Measurements from ENCODE around the gene ATXN2L.

Gene ATXN2L

GRCh38 chr16:28872952-28873351 is 50.2 kb downstream of the ATXN2L start:
- no peaks in the 10 kb centered on the region for H3K4me1 ChIP-seq (ENCODE audit: control insufficient read depth, insufficient read depth, low read length)
- no peaks in the 10 kb centered on the region for H3K9me3 ChIP-seq (ENCODE audit: control insufficient read depth, insufficient read depth, low read length)
- DNase-seq (ENCODE audit: low read depth, low spot score) = no peak
- H3K36me3 ChIP-seq (ENCODE audit: control insufficient read depth, insufficient read depth, low read length) = peaks cover 27% of the 10 kb centered on the region
- H3K4me3 ChIP-seq (ENCODE audit: low read length) = no peak overlapping the region
- WGBS (ENCODE audit: insufficient coverage, insufficient read length) = no CpG with 5 or more reads among the region's 15 CpGs
- no peaks in the 10 kb centered on the region for H3K27me3 ChIP-seq (ENCODE audit: control insufficient read depth, insufficient read depth, low read length)
- no peak overlapping the region for H3K27ac ChIP-seq (ENCODE audit: low read length)

GRCh38 chr16:28873543-28874201 is 50.9 kb downstream of the ATXN2L start:
- Histone ChIP-seq H3K27ac (ENCODE audit: low read length) (no peak overlapping the region), H3K4me1 (ENCODE audit: control insufficient read depth, insufficient read depth, low read length) (no peaks in the 10 kb centered on the region), H3K4me3 (ENCODE audit: low read length) (no peak overlapping the region), H3K36me3 (ENCODE audit: control insufficient read depth, insufficient read depth, low read length) (peaks cover 27% of the 10 kb centered on the region), H3K27me3 (ENCODE audit: control insufficient read depth, insufficient read depth, low read length) (no peaks in the 10 kb centered on the region), H3K9me3 (ENCODE audit: control insufficient read depth, insufficient read depth, low read length) (no peaks in the 10 kb centered on the region)
- WGBS (ENCODE audit: insufficient coverage, insufficient read length) = no CpG with 5 or more reads among the region's 18 CpGs
- DNase-seq (ENCODE audit: low read depth, low spot score) = no peak

- no peaks in the 10 kb centered on the region for H3K4me1 ChIP-seq (ENCODE audit: control insufficient read depth, insufficient read depth, low read length)
- H3K36me3 ChIP-seq (ENCODE audit: control insufficient read depth, insufficient read depth, low read length) = peaks cover 20% of the 10 kb centered on the region
- DNase-seq (ENCODE audit: low read depth, low spot score) = no peak
- no CpG with 5 or more reads among the region's 6 CpGs for WGBS (ENCODE audit: insufficient coverage, insufficient read length)
- H3K27me3 ChIP-seq (ENCODE audit: control insufficient read depth, insufficient read depth, low read length) = no peaks in the 10 kb centered on the region
- H3K27ac ChIP-seq (ENCODE audit: low read length) = no peak overlapping the region
- H3K4me3 ChIP-seq (ENCODE audit: low read length) = no peak overlapping the region
- no peaks in the 10 kb centered on the region for H3K9me3 ChIP-seq (ENCODE audit: control insufficient read depth, insufficient read depth, low read length)
These were observed 51.6 kb downstream of the ATXN2L start for GRCh38 chr16:28874406-28874805.

DNA sequence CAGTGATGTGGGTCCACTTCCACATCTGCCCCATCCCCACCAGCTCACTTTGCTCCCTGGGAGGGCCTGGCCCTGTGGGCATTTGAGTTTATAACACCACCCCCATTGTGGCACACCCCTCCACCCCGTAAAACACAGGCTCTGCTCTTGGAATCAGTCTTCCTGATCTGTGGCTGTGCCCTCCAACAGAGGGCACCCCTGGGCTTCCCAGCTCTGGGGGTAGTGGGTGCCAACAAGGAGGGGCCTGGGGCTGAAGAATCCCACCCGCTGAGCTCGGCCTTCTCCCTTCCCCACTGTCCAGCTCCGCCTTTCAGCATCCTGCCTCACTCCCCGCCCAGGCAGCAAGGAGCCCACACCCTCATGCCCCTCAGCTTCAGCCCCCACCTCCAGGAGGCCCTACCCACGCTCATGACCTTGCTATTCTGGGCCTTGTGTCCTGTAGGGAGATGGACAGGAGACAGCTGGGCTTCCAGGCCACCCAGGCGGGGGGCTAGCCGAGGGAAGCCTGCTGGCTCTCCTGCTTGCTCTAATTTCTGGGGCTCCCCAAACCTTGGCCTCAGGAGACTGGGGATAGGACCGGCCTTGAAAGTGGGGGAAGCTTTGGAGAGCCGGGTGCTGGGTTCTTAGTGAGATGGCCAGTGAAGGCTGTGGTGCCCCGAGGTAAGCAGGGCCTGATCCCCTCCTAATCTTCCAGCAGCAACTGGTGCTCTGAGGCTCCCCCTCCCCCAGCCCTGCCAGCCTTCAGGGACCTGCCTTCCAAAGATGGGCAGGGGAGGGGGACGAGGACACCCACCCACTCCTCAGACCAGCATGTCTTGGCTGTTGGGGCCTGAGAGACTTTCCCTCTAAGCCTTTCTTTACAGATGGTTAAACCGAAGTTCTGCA is 52.6 kb downstream of the ATXN2L start:
- no CpG with 5 or more reads among the region's 13 CpGs for WGBS (ENCODE audit: insufficient coverage, insufficient read length)
- Histone ChIP-seq H3K9me3 (ENCODE audit: control insufficient read depth, insufficient read depth, low read length) (no peaks in the 10 kb centered on the region), H3K27ac (ENCODE audit: low read length) (no peak overlapping the region), H3K36me3 (ENCODE audit: control insufficient read depth, insufficient read depth, low read length) (peaks cover 13% of the 10 kb centered on the region), H3K27me3 (ENCODE audit: control insufficient read depth, insufficient read depth, low read length) (no peaks in the 10 kb centered on the region), H3K4me1 (ENCODE audit: control insufficient read depth, insufficient read depth, low read length) (no peaks in the 10 kb centered on the region), H3K4me3 (ENCODE audit: low read length) (no peak overlapping the region)
- DNase-seq (ENCODE audit: low read depth, low spot score) = no peak

DNA sequence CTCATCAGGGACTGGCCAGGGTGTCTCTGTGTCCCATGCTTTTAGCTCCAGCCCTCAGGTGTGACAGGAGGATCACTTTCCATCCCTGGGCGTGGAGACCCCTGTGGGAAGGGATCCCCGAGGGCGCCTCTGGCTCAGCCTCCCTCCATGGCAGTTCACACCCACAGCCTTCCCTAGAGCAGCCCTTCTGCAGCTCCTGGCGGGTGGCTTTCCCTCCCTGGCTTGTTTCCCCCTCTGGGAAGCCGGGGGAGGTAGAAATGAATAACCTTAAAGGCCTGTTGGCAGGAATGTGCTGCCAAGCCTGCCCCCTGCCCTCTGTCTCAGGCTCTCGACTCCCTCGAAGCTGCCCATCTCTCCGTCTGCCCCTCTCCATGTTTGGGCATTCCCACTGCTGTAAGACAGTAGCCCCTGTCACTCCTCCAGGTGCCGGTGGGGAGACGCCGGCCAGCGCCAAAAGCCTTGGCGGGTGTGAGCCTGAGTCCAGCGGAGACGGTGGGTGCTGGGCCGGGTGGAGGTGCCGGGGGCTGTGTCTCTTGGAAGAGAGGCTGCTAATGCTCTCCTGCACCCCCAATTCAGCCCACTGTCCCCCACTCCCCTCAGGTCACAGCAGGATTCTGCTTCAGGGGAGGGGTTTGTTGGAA is 53.3 kb downstream of the ATXN2L start:
- peaks cover 3% of the 10 kb centered on the region; the same call in 1 of the 2 replicates for H3K4me1 ChIP-seq (ENCODE audit: control insufficient read depth, insufficient read depth, low read length)
- WGBS (ENCODE audit: insufficient coverage, insufficient read length) = no CpG with 5 or more reads among the region's 17 CpGs
- H3K9me3 ChIP-seq (ENCODE audit: control insufficient read depth, insufficient read depth, low read length) = no peaks in the 10 kb centered on the region
- no peak for DNase-seq (ENCODE audit: low read depth, low spot score)
- no peak overlapping the region for H3K27ac ChIP-seq (ENCODE audit: low read length)
- H3K27me3 ChIP-seq (ENCODE audit: control insufficient read depth, insufficient read depth, low read length) = no peaks in the 10 kb centered on the region
- H3K4me3 ChIP-seq (ENCODE audit: low read length) = no peak overlapping the region
- peaks cover 13% of the 10 kb centered on the region for H3K36me3 ChIP-seq (ENCODE audit: control insufficient read depth, insufficient read depth, low read length)

DNA sequence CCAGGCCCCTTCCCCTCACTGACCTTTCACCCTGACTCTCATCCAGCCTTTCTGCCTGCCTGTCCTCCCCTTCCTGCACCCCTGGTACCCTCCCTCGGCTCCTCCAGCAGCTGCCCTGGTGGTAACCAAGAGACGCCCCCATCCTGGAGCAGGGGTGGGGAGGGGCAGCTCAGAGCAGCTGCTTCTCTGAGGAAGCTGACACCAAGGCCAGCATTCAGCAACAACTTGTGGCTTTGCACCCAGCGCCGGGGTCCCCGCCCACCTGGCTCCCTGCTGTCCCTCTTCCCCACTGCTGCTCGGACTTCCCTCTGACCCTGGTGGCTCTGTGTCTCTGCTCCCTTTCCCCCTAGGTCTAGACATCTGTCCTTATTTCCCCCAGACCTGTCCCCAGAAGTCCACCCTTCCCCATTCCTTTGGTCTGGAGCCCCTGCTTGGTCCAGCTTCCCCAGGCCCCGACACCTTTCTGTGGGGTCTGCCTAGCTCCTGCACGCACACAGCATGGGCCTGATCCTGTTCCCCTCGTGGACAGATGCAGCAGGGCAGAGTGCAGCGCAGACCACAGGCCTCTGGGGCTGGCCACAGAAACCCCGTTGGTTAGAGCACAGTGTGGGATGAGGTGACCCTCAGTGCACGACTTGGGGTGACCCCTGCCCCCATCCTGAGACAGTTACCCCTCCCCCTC is 54.3 kb downstream of the ATXN2L start:
- H3K4me1 ChIP-seq (ENCODE audit: control insufficient read depth, insufficient read depth, low read length) = peaks cover 3% of the 10 kb centered on the region; the same call in 1 of the 2 replicates
- no CpG with 5 or more reads among the region's 12 CpGs for WGBS (ENCODE audit: insufficient coverage, insufficient read length)
- H3K36me3 ChIP-seq (ENCODE audit: control insufficient read depth, insufficient read depth, low read length) = peaks cover 10% of the 10 kb centered on the region
- H3K27me3 ChIP-seq (ENCODE audit: control insufficient read depth, insufficient read depth, low read length) = no peaks in the 10 kb centered on the region
- DNase-seq (ENCODE audit: low read depth, low spot score) = no peak
- H3K9me3 ChIP-seq (ENCODE audit: control insufficient read depth, insufficient read depth, low read length) = no peaks in the 10 kb centered on the region
- H3K4me3 ChIP-seq (ENCODE audit: low read length) = no peak overlapping the region
- H3K27ac ChIP-seq (ENCODE audit: low read length) = no peak overlapping the region

GRCh38 chr16:28877655-28878000 is 54.8 kb downstream of the ATXN2L start:
- no peak for DNase-seq (ENCODE audit: low read depth, low spot score)
- peaks cover 6% of the 10 kb centered on the region; the same call in 1 of the 2 replicates for H3K4me1 ChIP-seq (ENCODE audit: control insufficient read depth, insufficient read depth, low read length)
- H3K27me3 ChIP-seq (ENCODE audit: control insufficient read depth, insufficient read depth, low read length) = no peaks in the 10 kb centered on the region
- H3K4me3 ChIP-seq (ENCODE audit: low read length) = no peak overlapping the region
- no peak overlapping the region for H3K27ac ChIP-seq (ENCODE audit: low read length)
- H3K36me3 ChIP-seq (ENCODE audit: control insufficient read depth, insufficient read depth, low read length) = peaks cover 7% of the 10 kb centered on the region
- H3K9me3 ChIP-seq (ENCODE audit: control insufficient read depth, insufficient read depth, low read length) = no peaks in the 10 kb centered on the region
- no CpG with 5 or more reads among the region's 2 CpGs for WGBS (ENCODE audit: insufficient coverage, insufficient read length)

- H3K36me3 ChIP-seq (ENCODE audit: control insufficient read depth, insufficient read depth, low read length) = 0 out of 2 replicates have a peak, but pooled peaks cover 3% of the 10 kb centered on the region
- H3K27me3 ChIP-seq (ENCODE audit: control insufficient read depth, insufficient read depth, low read length) = no peaks in the 10 kb centered on the region
- H3K4me3 ChIP-seq (ENCODE audit: low read length) = peak within 1 kb of the TSS; percentile 65; the same call in 1 of the 2 replicates
- no peaks in the 10 kb centered on the region for H3K9me3 ChIP-seq (ENCODE audit: control insufficient read depth, insufficient read depth, low read length)
- no peak within 1 kb of the TSS for H3K27ac ChIP-seq (ENCODE audit: low read length)
- no peak for DNase-seq (ENCODE audit: low read depth, low spot score)
- H3K4me1 ChIP-seq (ENCODE audit: control insufficient read depth, insufficient read depth, low read length) = peaks cover 10% of the 10 kb centered on the region
- no CpG with 5 or more reads among the region's 25 CpGs for WGBS (ENCODE audit: insufficient coverage, insufficient read length)
These were observed 55.5 kb downstream of the ATXN2L start, which contains the start of gene ATP2A1 for GRCh38 chr16:28878083-28878926. Gene ATP2A1 (plus strand): TSS chr16:28878488. CDS start chr16:28878672, 184 bp downstream.

DNA sequence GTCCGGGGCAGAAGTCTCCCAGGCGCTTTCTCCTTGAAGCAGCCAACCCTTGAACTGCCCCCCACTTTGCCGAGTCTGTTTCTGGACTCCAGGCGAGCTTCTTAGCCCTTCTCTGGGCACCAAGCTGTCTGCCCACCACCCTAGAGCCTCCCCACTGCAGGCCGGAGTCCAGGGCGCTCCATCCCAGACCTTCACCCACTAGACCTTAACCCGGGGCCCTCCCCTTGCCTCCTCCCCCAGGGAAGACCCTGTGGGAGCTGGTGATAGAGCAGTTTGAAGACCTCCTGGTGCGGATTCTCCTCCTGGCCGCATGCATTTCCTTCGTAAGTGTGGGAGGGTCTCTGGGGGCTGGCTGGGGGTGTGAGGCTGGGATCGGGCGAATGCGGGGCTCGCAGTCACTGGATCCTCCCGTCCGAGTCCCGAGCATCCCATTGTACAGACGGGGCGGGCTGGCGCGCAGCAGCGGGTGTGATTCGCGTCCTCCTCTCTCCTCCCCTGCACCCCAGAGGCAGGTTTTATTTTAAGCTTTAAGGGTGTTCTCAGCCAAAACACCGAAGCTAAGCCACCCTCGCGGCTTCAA is 56.6 kb downstream of the ATXN2L start:
- whole genome bisulfite sequencing (ENCODE audit: insufficient coverage, insufficient read length) = no CpG with 5 or more reads among the region's 27 CpGs
- Histone ChIP-seq H3K9me3 (ENCODE audit: control insufficient read depth, insufficient read depth, low read length) (no peaks in the 10 kb centered on the region), H3K27ac (ENCODE audit: low read length) (no peak overlapping the region), H3K4me1 (ENCODE audit: control insufficient read depth, insufficient read depth, low read length) (peaks cover 10% of the 10 kb centered on the region), H3K4me3 (ENCODE audit: low read length) (peak overlapping the region; percentile 65; the same call in 1 of the 2 replicates), H3K27me3 (ENCODE audit: control insufficient read depth, insufficient read depth, low read length) (no peaks in the 10 kb centered on the region), H3K36me3 (ENCODE audit: control insufficient read depth, insufficient read depth, low read length) (no peaks in the 10 kb centered on the region)
- no peak for DNase-seq (ENCODE audit: low read depth, low spot score)
